ENCODE measurements around the gene TNFRSF18. TPM values are rescaled to one million over a fixed set of nuclear protein-coding genes. Genes with fewer than 3 reads are reported as not detected.

TNFRSF18 gene
- total and polyA plus RNA-seq, 7 experiments from 2014 or later: 0.32 to 81.7 (median 7.6) TPM; not detected in 3

GRCh38 chr1:1207571-1207892, 1.1 kb upstream of the TNFRSF18 start:
- peak overlapping the region in 1 of 10 donors; percentile 83 for H3K4me3 Mint-ChIP-seq
- H3K27ac Mint-ChIP-seq: peak overlapping the region in 3 of 9 donors; percentile 52 to 96 (median 59)
- Histone ChIP-seq H3K27me3 (ENCODE audit: control insufficient read depth in 2 of 2, insufficient read depth in 2 of 2, low read length in 2 of 2) (no peaks in the 10 kb centered on the region), H3K36me3 (ENCODE audit: control insufficient read depth in 2 of 3, insufficient read depth in 3 of 3, low read length in 3 of 3) (no peaks in the 10 kb centered on the region), H3K4me3 (ENCODE audit: low read length) (no peak overlapping the region), H3K27ac (ENCODE audit: low read depth, low read length) (no peak overlapping the region), H3K4me1 (ENCODE audit: control insufficient read depth in 2 of 2, insufficient read depth in 2 of 2, low read length in 2 of 2) (peaks cover 13 to 16% of the 10 kb centered on the region in 2 donors), H3K9me3 (ENCODE audit: control insufficient read depth in 2 of 3, low read length in 3 of 3) (no peaks in the 10 kb centered on the region)
- intact Hi-C loops (cut with micrococcal nuclease): loop anchor here in 1 of 2 donors (5.0 kb wide), 2 partner anchors 35 to 70 kb away; partner anchors contain the start of gene TTLL10
- H3K4me1 Mint-ChIP-seq: peaks cover 6 to 29% (median 14%) of the 10 kb centered on the region in 7 donors
- H3K9me3 Mint-ChIP-seq: peaks cover 0 to 2% (median 0%) of the 10 kb centered on the region in 11 donors
- H3K27me3 Mint-ChIP-seq: no peaks in the 10 kb centered on the region
- ChIA-PET POLR2A (interaction anchor here (0.6 to 1.0 kb wide), 2 partner anchors 12 to 247 kb away, joined by 3 read pairs; partner anchors contain the start of gene KLHL17), CTCF (no interaction called here)
- DNase-seq (no peak), ATAC-seq (no peak)
- H3K36me3 Mint-ChIP-seq: peaks cover 0 to 3% (median 0%) of the 10 kb centered on the region in 5 donors

GRCh38 chr1:1206966-1207531, 657 bp upstream of the TNFRSF18 start:
- Mint-ChIP-seq H3K4me1 (peaks cover 6 to 29% (median 14%) of the 10 kb centered on the region in 7 donors), H3K27ac (peak overlapping the region in 1 of 9 donors; percentile 96), H3K36me3 (peaks cover 0 to 3% (median 0%) of the 10 kb centered on the region in 5 donors), H3K4me3 (peak overlapping the region in 6 of 10 donors; percentile 12 to 83 (median 45)), H3K9me3 (peaks cover 0 to 2% (median 0%) of the 10 kb centered on the region in 11 donors), H3K27me3 (no peaks in the 10 kb centered on the region)
- CTCF ChIA-PET: no interaction called here
- Histone ChIP-seq H3K9me3 (ENCODE audit: control insufficient read depth in 2 of 3, low read length in 3 of 3) (no peaks in the 10 kb centered on the region), H3K4me1 (ENCODE audit: control insufficient read depth in 2 of 2, insufficient read depth in 2 of 2, low read length in 2 of 2) (peaks cover 13 to 16% of the 10 kb centered on the region in 2 donors), H3K36me3 (ENCODE audit: control insufficient read depth in 2 of 3, insufficient read depth in 3 of 3, low read length in 3 of 3) (no peaks in the 10 kb centered on the region), H3K4me3 (ENCODE audit: low read length) (no peak overlapping the region), H3K27me3 (ENCODE audit: control insufficient read depth in 2 of 2, insufficient read depth in 2 of 2, low read length in 2 of 2) (no peaks in the 10 kb centered on the region), H3K27ac (ENCODE audit: low read depth, low read length) (no peak overlapping the region)
- POLR2A ChIA-PET: interaction anchor here (0.6 kb wide), 1 partner anchor 246 kb away, joined by 3 read pairs; the partner anchor contains the start of gene KLHL17
- DNase-seq: no peak
- ATAC-seq: no peak
- intact Hi-C loops (cut with micrococcal nuclease): loop anchor here in 1 of 2 donors (5.0 kb wide), 2 partner anchors 35 to 70 kb away; partner anchors contain the start of gene TTLL10

GRCh38 chr1:1205769-1206375, 520 bp downstream of the TNFRSF18 start:
- CTCF ChIA-PET: no interaction called here
- peak overlapping the region in 2 of 9 donors; percentile 38 to 66 for H3K27ac Mint-ChIP-seq
- peak overlapping the region; percentile 6 for H3K4me3 ChIP-seq (ENCODE audit: low read length)

GRCh38 chr1:1204998-1205768, 1.2 kb downstream of the TNFRSF18 start:
- Mint-ChIP-seq H3K27me3 (no peaks in the 10 kb centered on the region), H3K9me3 (no peaks in the 10 kb centered on the region), H3K4me3 (peak overlapping the region in 3 of 10 donors; percentile 25 to 71 (median 52)), H3K27ac (peak overlapping the region in 2 of 9 donors; percentile 38 to 66), H3K4me1 (peaks cover 6 to 30% (median 14%) of the 10 kb centered on the region in 7 donors), H3K36me3 (peaks cover 0 to 1% (median 0%) of the 10 kb centered on the region in 5 donors)
- POLR2A ChIA-PET: no interaction called here
- ATAC-seq: no peak
- Histone ChIP-seq H3K4me1 (ENCODE audit: control insufficient read depth in 2 of 2, insufficient read depth in 2 of 2, low read length in 2 of 2) (peaks cover 13 to 16% of the 10 kb centered on the region in 2 donors), H3K4me3 (ENCODE audit: low read length) (no peak overlapping the region), H3K9me3 (ENCODE audit: control insufficient read depth in 2 of 3, low read length in 3 of 3) (no peaks in the 10 kb centered on the region), H3K36me3 (ENCODE audit: control insufficient read depth in 2 of 3, insufficient read depth in 3 of 3, low read length in 3 of 3) (no peaks in the 10 kb centered on the region), H3K27ac (ENCODE audit: low read depth, low read length) (no peak overlapping the region), H3K27me3 (ENCODE audit: control insufficient read depth in 2 of 2, insufficient read depth in 2 of 2, low read length in 2 of 2) (no peaks in the 10 kb centered on the region)
- intact Hi-C loops (cut with micrococcal nuclease): loop anchor here (5.0 kb wide), 3 partner anchors 33 to 68 kb away; partner anchors contain the start of gene TTLL10 (in 1 of the 2)
- DNase-seq: peak in 1 of 9 donors; percentile 8
- CTCF ChIA-PET: no interaction called here

More at GRCh38 chr1:1205769-1206375, 520 bp downstream of the TNFRSF18 start:
- H3K4me1 ChIP-seq (ENCODE audit: control insufficient read depth in 2 of 2, insufficient read depth in 2 of 2, low read length in 2 of 2): peaks cover 13 to 16% of the 10 kb centered on the region in 2 donors
- POLR2A ChIA-PET: no interaction called here
- ATAC-seq (no peak), DNase-seq (no peak)
- H3K27me3 ChIP-seq (ENCODE audit: control insufficient read depth in 2 of 2, insufficient read depth in 2 of 2, low read length in 2 of 2): no peaks in the 10 kb centered on the region
- H3K36me3 ChIP-seq (ENCODE audit: control insufficient read depth in 2 of 3, insufficient read depth in 3 of 3, low read length in 3 of 3): no peaks in the 10 kb centered on the region
- Mint-ChIP-seq H3K9me3 (peaks cover 0 to 2% (median 0%) of the 10 kb centered on the region in 11 donors), H3K4me3 (peak overlapping the region in 6 of 10 donors; percentile 25 to 83 (median 45)), H3K4me1 (peaks cover 6 to 26% (median 14%) of the 10 kb centered on the region in 7 donors), H3K27me3 (no peaks in the 10 kb centered on the region), H3K36me3 (peaks cover 0 to 1% (median 0%) of the 10 kb centered on the region in 5 donors)
- intact Hi-C loops (cut with micrococcal nuclease): loop anchor here in 1 of 2 donors (5.0 kb wide), 2 partner anchors 34 to 69 kb away; partner anchors contain the start of gene TTLL10
- H3K9me3 ChIP-seq (ENCODE audit: control insufficient read depth in 2 of 3, low read length in 3 of 3): no peaks in the 10 kb centered on the region
- no peak overlapping the region for H3K27ac ChIP-seq (ENCODE audit: low read depth, low read length)

- Mint-ChIP-seq H3K4me3 (peak overlapping the region in 1 of 10 donors; percentile 52), H3K36me3 (peaks cover 0 to 1% (median 0%) of the 10 kb centered on the region in 5 donors), H3K27me3 (no peaks in the 10 kb centered on the region), H3K9me3 (no peaks in the 10 kb centered on the region), H3K4me1 (peaks cover 6 to 30% (median 14%) of the 10 kb centered on the region in 7 donors), H3K27ac (peak overlapping the region in 1 of 9 donors; percentile 38)
- H3K27ac ChIP-seq (ENCODE audit: low read depth, low read length): no peak overlapping the region
- H3K4me1 ChIP-seq (ENCODE audit: control insufficient read depth in 2 of 2, insufficient read depth in 2 of 2, low read length in 2 of 2): peaks cover 13 to 16% of the 10 kb centered on the region in 2 donors
- DNase-seq (peak in 1 of 9 donors; percentile 14), ATAC-seq (no peak)
- ChIA-PET CTCF (no interaction called here), POLR2A (no interaction called here)
- intact Hi-C loops (cut with micrococcal nuclease): loop anchor here in 1 of 2 donors (5.0 kb wide), 1 partner anchor 47 kb away; no protein-coding TSS in a partner anchor
- no peaks in the 10 kb centered on the region for H3K27me3 ChIP-seq (ENCODE audit: control insufficient read depth in 2 of 2, insufficient read depth in 2 of 2, low read length in 2 of 2)
- H3K9me3 ChIP-seq (ENCODE audit: control insufficient read depth in 2 of 3, low read length in 3 of 3): no peaks in the 10 kb centered on the region
- no peak overlapping the region for H3K4me3 ChIP-seq (ENCODE audit: low read length)
- H3K36me3 ChIP-seq (ENCODE audit: control insufficient read depth in 2 of 3, insufficient read depth in 3 of 3, low read length in 3 of 3): no peaks in the 10 kb centered on the region
Observed at GRCh38 chr1:1204425-1204920, 1.9 kb downstream of the TNFRSF18 start.

All from naive thymus-derived CD4-positive, alpha-beta T cell (primary cell).